B cell (primary cell): ENCODE results near the gene AMH. TPM values are rescaled to one million over a fixed set of nuclear protein-coding genes. Genes with fewer than 3 reads are reported as not detected.
A peak's percentile ranks its signal among the peaks of the same experiment; 100 is the strongest.

Experiments
- ATAC-seq: fragments of 200-7000 bp; cut with Tn5 transposase; one replicate; pipeline ENCODE4 v1.10.0; 2021; ENCODE audit warnings: low read depth, mild to moderate bottlenecking, moderate number of reproducible peaks, moderate library complexity
- CTCF ChIA-PET: fragments of 350-600 bp; sonication (Branson Sonifier 250); formaldehyde crosslinking; loops from one replicate; lab custom pipeline; 2021; ENCODE audit warnings: antibody characterized with exemption, inconsistent platforms; lab: Charles Lee
- POLR2A ChIA-PET: fragments of 350-600 bp; sonication (Branson Sonifier 250); formaldehyde crosslinking; loops from one replicate; lab custom pipeline; 2021; ENCODE audit warnings: antibody characterized with exemption; lab: Charles Lee
- DNase-seq: peaks from one replicate; pipeline ENCODE4 v3.0.0; 2013
- H2AFZ ChIP-seq: 2 replicates; pipeline ENCODE4 v1.6.1; 2012; ENCODE audit warnings: mild to moderate bottlenecking, low read depth, low read length; ENCODE audit not compliant: insufficient read depth, poor library complexity, severe bottlenecking
- H3K27ac ChIP-seq, 2 donors: 1 replicate in 1 of 2; 2 replicates in 1 of 2; pipeline ENCODE4 v1.5.1; 2012 to 2013; ENCODE audit warnings: low read length in 2 of 2, mild to moderate bottlenecking in 2 of 2, moderate library complexity in 1 of 2
- H3K27me3 ChIP-seq, 4 experiments: fragments of 200-600 bp in 1 of 4; sonication (generic) in 1 of 4; replicated peaks in 1 of 4; 1 replicate in 2 of 4; 2 replicates in 2 of 4; pipeline versions ENCODE4 v1.6.1 to v1.7.0; 2013 to 2016; ENCODE audit warnings: low read length in 3 of 4, mild to moderate bottlenecking in 2 of 4, mixed read lengths in 1 of 4, moderate library complexity in 1 of 4; ENCODE audit not compliant: insufficient read depth in 4 of 4, control insufficient read depth in 3 of 4; ENCODE audit errors: control extremely low read depth in 1 of 4
- H3K36me3 ChIP-seq, 2 experiments: replicated peaks in 1 of 2; 1 replicate in 1 of 2; 2 replicates in 1 of 2; pipeline versions ENCODE4 v1.6.1 to v1.7.1; 2013; ENCODE audit warnings: low read length in 1 of 2; ENCODE audit not compliant: insufficient read depth in 2 of 2, control insufficient read depth in 1 of 2; ENCODE audit errors: control extremely low read depth in 1 of 2, extremely low read depth in 1 of 2
- H3K4me1 ChIP-seq, 2 donors: fragments of 200-600 bp in 1 of 2; sonication (generic) in 1 of 2; 1 replicate in 1 of 2; 2 replicates in 1 of 2; pipeline versions ENCODE4 v1.5.1 to v1.6.1; 2013 to 2017; ENCODE audit warnings: low read length in 2 of 2; ENCODE audit not compliant: control insufficient read depth in 2 of 2, insufficient read depth in 2 of 2
- H3K4me2 ChIP-seq: replicated peaks from 2 replicates; pipeline ENCODE3; 2012; ENCODE audit warnings: mild to moderate bottlenecking, low read depth, low read length; ENCODE audit not compliant: poor library complexity, severe bottlenecking
- H3K4me3 ChIP-seq, 5 experiments: fragments of 200-600 bp in 1 of 5; sonication (generic) in 1 of 5; 1 replicate in 3 of 5; 2 replicates in 2 of 5; pipeline versions ENCODE4 v1.5.1 to v1.7.0; 2011 to 2016; ENCODE audit warnings: low read length in 4 of 5, mild to moderate bottlenecking in 4 of 5, low read depth in 2 of 5, control low read depth in 1 of 5, moderate library complexity in 1 of 5; ENCODE audit not compliant: insufficient read depth in 1 of 5; ENCODE audit errors: control extremely low read depth in 1 of 5, extremely low read depth in 1 of 5
- H3K79me2 ChIP-seq: fragments of 200-600 bp; sonication (generic); one replicate; pipeline ENCODE4 v1.6.0; 2016; ENCODE audit warnings: low read length; ENCODE audit not compliant: control insufficient read depth, insufficient read depth
- H3K9ac ChIP-seq: fragments of 200-600 bp; sonication (generic); 2 replicates; pipeline ENCODE4 v1.6.1; 2017; ENCODE audit warnings: mild to moderate bottlenecking, low read length, moderate library complexity
- H3K9me3 ChIP-seq, 3 donors: one replicate each; pipeline versions ENCODE4 v1.6.1 to v1.7.1; 2013; ENCODE audit warnings: low read length in 2 of 3; ENCODE audit not compliant: control insufficient read depth in 2 of 3, insufficient read depth in 1 of 3; ENCODE audit errors: control extremely low read depth in 1 of 3
- H4K20me1 ChIP-seq: 2 replicates; pipeline ENCODE4 v1.6.0; 2012; ENCODE audit warnings: mild to moderate bottlenecking, low read length; ENCODE audit not compliant: insufficient read depth, control insufficient read depth, poor library complexity, severe bottlenecking
- H3K27ac Mint-ChIP-seq: one replicate; pipeline ENCODE4 v1.8.0; 2021; ENCODE audit warnings: mixed read lengths
- H3K27me3 Mint-ChIP-seq: one replicate; pipeline ENCODE4 v1.8.0; 2021; ENCODE audit warnings: mixed read lengths
- H3K4me1 Mint-ChIP-seq: one replicate; pipeline ENCODE4 v1.8.0; 2021; ENCODE audit warnings: mixed read lengths
- H3K4me3 Mint-ChIP-seq: one replicate; pipeline ENCODE4 v1.8.0; 2021; ENCODE audit warnings: mixed read lengths
- H3K9me3 Mint-ChIP-seq: one replicate; pipeline ENCODE4 v1.8.0; 2022; ENCODE audit warnings: mixed read lengths; ENCODE audit not compliant: insufficient read depth
- CTCF ChIP-seq: fragments of 200-600 bp; IDR thresholded peaks from one replicate; pipeline ENCODE4 v1.8.0; 2022; ENCODE audit warnings: antibody characterized with exemption, mild to moderate bottlenecking
- EZH2 ChIP-seq: IDR thresholded peaks from 2 replicates; pipeline ENCODE4 v1.6.1; 2012; ENCODE audit warnings: borderline replicate concordance, low read depth, mild to moderate bottlenecking, moderate library complexity, low read length; ENCODE audit not compliant: insufficient read depth, poor library complexity, severe bottlenecking
- WGBS: methylation state at CpG from one replicate; pipeline ENCODE4 v1.1.5; 2013; ENCODE audit warnings: missing lambda C conversion rate; ENCODE audit not compliant: insufficient coverage; 5-methylcytosine and 5-hydroxymethylcytosine counted together
- intact Hi-C: fragments of 100-400 bp; cut with micrococcal nuclease; formaldehyde crosslinking; loops from one replicate; pipeline ENCODE4 v1.10.0; 2022
- polyA plus RNA-seq: library from polyadenylated mRNA; depleted of rRNA; stranded (reverse); fragments of >200 nt; gene quantifications from 2 replicates; pipeline ENCODE4 v1.2.3, GENCODE V29; 2012
- total RNA-seq, 2 donors: library from RNA; stranded (reverse); fragments of 120-200 nt in 1 of 2; gene quantifications; 1 replicate in 1 of 2; 2 replicates in 1 of 2; pipeline versions ENCODE4 v1.2.3 to v1.2.4, GENCODE V29; 2013 to 2022

AMH gene
- total and polyA plus RNA-seq, 2 donors (not counting 1 experiment from before 2014, with no cell fraction given): 1.5 to 4.5 TPM

- peaks cover 0 to 15% (median 0%) of the 10 kb centered on the region in 3 donors for H3K9me3 ChIP-seq
- TF ChIP-seq CTCF: peak; percentile 63
- TF ChIP-seq EZH2: peak; percentile 38
- H3K27me3 Mint-ChIP-seq: no peaks in the 10 kb centered on the region
- peak overlapping the region; percentile 65 for H3K27ac Mint-ChIP-seq
- intact Hi-C loops: loop anchor here (1.0 to 5.0 kb wide), 3 partner anchors 17 to 34 kb away; partner anchors contain the start of genes PLEKHJ1 and SF3A2
- ChIA-PET CTCF (interaction anchor here (1.0 to 6.3 kb wide), 12 partner anchors 9 to 138 kb away, joined by 3 to 63 read pairs (median 6); partner anchors contain the start of gene PLEKHJ1), POLR2A (interaction anchor here (0.6 to 8.8 kb wide), 7 partner anchors 14 to 216 kb away, joined by 3 to 134 read pairs (median 5); no protein-coding TSS in a partner anchor)
- peak overlapping the region; percentile 100 for H3K4me2 ChIP-seq
- no peak overlapping the region for H3K27ac ChIP-seq
- 9% methylated on average over 77 of the region's 77 CpGs for WGBS
- H3K9me3 Mint-ChIP-seq: no peaks in the 10 kb centered on the region
- H3K9ac ChIP-seq: peak overlapping the region; percentile 72
- H3K4me1 ChIP-seq: peaks cover 54 to 69% of the 10 kb centered on the region in 2 donors
- H3K36me3 ChIP-seq: peaks cover 0 to 4% of the 10 kb centered on the region in 2 experiments
- H3K79me2 ChIP-seq: peaks cover 4% of the 10 kb centered on the region
- peaks cover 0 to 38% (median 14%) of the 10 kb centered on the region in 4 experiments for H3K27me3 ChIP-seq
- H3K4me3 ChIP-seq: peak overlapping the region; percentile 30 to 70 (median 55)
- peak; percentile 40 for ATAC-seq
- peak overlapping the region; percentile 86 for H2AFZ ChIP-seq
- peak overlapping the region; percentile 88 for H3K4me3 Mint-ChIP-seq
- peaks cover 43% of the 10 kb centered on the region for H3K4me1 Mint-ChIP-seq
- peaks cover 31% of the 10 kb centered on the region for H4K20me1 ChIP-seq
- peak; percentile 77 for DNase-seq
Measured at GRCh38 chr19:2253106-2254063, 4.3 kb downstream of the AMH start.
